Stimulated activated CD8-positive, alpha-beta memory T cell treated with anti-CD3 and anti-CD28 coated beads, Interleukin-12 subunit alpha, Interleukin-12 subunit beta, amount 100 ng/mL, for 1 hour (primary cell): ENCODE measurements around the gene CCDC170.
"Not testable (repeated sequence)": the region's sequence is repeated elsewhere in the genome, so short reads cannot be mapped to it uniquely, and the experiment has no call there.

Source experiments
- DNase-seq: peaks from one replicate; pipeline ENCODE4 v3.0.0-alpha.2; 2020; ENCODE audit warnings: low read depth

Gene CCDC170

DNA sequence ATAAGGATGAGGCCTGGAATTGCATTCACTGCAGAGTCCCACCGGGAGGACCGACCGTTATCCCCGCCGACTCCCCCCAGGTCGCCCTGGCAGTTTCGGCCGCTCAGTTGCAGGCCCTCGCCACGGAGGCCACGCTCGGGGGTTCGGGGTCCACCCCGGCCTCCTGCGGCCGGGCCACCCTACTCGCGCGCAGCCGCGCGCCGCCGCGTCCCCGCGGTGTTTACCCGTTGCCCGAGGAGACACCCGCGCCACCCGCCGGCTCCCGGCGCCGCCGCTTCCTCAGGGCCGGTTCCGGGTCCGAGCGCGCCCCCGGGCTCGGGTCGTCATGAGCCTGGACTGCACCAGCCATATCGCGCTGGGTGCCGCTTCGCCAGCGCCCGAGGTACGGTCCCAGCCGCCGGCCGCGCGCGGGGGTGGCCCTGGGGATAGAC, at the start of gene CCDC170:
Gene CCDC170 (plus strand): TSS at position 214 of the 431 bp plus-strand sequence. CDS start 112 bp downstream, at position 326.
- no peak for DNase-seq

GRCh38 chr6:151445482-151445881, 48.3 kb upstream of the CCDC170 start:
- no peak for DNase-seq

DNA sequence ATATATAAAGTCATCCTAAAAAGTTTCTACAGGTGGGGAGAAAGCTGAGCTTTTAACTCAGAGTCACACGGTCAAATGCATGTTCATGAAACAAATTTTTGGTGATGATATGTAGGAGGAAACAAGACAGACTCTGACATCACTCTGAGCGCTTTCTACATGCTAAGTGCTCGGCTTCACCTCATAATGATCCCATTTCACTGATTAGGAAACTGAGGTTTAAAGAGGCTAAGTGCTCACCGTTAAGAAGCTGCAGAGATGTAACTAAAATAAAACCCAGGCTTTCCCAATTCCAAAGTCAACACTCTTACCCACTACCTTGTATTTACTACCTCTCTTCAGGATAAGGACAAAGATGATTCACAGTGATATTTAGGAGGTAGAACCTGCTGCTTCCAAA, 46.6 kb upstream of the CCDC170 start:
- DNase-seq: no peak

- no peak for DNase-seq
Measured at GRCh38 chr6:151448623-151449022, 45.2 kb upstream of the CCDC170 start.

DNA sequence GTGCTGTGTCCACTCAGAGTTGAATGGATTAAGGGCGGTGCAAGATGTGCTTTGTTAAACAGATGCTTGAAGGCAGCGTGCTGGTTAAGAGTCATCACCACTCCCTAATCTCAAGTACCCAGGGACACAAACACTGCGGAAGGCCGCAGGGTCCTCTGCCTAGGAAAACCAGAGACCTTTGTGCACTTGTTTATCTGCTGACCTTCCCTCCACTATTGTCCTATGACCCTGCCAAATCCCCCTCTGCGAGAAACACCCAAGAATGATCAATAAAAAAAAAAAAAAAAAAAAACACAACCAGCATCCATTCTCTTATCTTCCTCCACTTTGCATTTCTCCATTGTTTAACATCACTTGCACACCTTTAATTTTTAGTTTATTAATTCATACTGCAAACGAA, 42.9 kb upstream of the CCDC170 start:
- DNase-seq: not testable (repeated sequence)

DNA sequence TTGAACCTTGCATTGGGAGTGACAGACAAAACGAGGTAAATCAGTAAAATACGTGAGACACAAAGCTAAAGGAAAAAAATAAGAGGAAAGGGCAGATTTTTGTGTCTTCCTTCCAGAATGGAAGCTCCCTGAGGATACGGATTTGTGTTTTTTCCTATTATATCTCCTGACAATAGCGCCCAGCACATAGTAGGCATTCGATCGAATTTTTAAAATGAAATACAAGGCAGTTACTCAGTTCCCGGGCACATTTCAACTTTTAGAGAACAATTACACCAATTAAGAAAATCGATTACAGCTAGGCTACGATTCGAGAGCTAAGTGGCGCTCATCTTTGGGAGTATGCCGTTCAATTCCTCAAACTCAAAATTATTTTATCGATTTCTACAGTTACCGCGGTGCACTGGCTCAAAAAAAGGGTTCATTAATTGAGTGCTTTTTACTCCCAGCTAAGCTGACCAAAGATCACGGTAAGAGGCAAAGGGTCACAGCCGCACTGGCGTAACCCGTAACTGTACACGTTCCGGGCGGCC, 42.3 kb upstream of the CCDC170 start:
- no peak for DNase-seq

DNA sequence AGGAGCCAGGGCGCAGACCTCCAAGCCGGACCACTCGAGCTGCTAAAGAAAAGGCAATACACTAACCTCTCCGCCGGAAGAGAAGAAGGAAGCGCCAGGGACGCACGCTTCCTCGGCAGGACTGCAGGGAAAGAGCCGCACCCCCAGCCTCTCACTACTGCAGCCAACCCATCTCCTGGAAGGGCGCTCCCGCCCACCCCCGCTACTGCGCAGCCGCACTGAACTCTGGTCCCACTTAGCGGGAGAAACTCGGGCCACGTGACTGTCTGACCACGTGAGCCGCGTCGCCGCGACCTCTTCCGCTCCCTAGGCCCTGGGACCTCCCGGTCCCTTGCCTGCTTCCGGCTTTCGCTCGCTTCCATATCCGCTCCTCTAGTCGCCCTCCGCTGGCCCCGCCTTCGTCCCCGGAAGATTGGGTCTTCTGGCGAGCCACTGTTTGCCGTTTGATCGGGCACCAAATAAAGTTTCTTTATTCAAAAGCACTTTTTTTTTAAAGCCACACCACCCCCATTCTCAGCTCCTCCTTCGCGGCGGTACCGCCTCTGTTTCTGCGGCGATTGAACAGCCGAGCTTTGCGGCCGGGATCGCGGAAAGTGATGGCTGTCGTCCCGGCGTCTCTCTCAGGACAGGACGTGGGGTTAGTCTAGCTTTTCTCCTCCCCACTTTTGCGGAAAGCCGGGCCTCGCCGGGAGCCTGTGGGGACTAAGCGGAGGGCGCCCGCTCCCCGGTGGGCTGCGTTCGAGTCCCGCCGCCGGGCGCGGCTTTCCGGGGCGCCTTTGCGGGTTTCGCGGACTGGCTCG, 41.7 kb upstream of the CCDC170 start, which contains the start of gene RMND1:
Gene RMND1 (minus strand): TSS at position 177 of the 800 bp plus-strand sequence. CDS start 6,315 bp downstream, outside the sequence.
- DNase-seq: peak; percentile 99

GRCh38 chr6:151452750-151453427, 40.9 kb upstream of the CCDC170 start:
- DNase-seq: no peak

DNA sequence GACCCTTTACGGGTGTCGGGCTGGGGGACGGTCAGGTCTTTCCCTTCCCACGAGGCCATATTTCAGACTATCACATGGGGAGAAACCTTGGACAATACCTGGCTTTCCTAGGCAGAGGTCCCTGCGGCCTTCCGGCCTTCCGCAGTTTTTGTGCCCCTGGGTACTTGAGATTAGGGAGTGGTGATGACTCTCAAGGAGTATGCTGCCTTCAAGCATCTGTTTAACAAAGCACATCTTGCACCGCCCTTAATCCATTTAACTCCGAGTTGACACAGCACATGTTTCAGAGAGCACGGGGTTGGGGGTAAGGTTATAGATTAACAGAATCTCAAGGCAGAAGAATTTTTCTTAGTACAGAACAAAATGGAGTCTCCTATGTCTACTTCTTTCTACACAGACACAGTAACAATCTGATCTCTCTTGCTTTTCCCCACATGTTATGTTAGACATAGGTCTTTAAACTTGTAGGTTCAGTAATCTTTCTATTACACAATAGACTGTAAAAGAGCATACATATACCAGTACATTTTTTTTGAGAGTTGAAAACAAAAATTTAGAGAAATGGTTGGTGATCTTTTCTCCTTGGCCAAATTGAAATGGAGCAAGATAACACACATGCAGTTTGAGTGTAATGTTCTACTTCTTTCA, 37.9 kb upstream of the CCDC170 start:
- not testable (repeated sequence) for DNase-seq

DNA sequence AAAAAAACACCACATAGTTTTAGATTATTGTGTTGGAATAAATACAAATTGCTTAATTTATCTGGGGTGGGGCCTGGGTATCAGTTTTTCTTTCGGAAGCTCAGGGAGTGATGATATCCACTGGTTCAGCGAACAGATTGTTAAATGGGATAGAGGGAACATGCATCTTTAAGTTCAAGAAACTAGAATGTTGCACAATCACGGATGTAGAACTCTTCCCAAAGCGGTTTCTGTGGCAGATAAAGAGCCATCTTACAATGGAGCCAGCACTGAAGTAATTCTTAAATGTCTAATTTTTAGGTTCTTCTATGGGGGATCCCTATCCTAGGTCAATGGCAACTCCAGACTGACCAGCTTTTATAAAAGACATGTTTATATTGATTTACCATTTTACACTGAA, 32.1 kb upstream of the CCDC170 start:
- DNase-seq: no peak

DNA sequence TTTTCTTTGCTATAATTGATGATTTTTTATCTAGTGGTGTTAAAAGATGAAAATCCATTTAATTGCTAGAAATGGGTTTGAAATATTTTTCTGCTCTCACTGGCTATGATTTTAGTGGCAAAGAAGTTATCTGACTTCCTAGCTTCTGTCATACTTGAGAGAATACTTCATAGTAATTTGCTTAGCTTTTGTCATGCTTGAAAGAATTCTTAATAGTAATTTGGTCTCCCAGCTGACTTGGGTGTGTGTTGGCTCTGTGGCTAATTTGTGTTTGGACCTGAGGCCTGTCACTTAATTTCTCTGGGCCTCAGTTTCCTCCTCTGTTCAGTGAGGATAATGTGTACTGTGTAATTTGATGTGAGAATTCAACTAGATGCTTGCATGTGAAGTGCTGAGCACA, 29.1 kb upstream of the CCDC170 start:
- DNase-seq: no peak

DNA sequence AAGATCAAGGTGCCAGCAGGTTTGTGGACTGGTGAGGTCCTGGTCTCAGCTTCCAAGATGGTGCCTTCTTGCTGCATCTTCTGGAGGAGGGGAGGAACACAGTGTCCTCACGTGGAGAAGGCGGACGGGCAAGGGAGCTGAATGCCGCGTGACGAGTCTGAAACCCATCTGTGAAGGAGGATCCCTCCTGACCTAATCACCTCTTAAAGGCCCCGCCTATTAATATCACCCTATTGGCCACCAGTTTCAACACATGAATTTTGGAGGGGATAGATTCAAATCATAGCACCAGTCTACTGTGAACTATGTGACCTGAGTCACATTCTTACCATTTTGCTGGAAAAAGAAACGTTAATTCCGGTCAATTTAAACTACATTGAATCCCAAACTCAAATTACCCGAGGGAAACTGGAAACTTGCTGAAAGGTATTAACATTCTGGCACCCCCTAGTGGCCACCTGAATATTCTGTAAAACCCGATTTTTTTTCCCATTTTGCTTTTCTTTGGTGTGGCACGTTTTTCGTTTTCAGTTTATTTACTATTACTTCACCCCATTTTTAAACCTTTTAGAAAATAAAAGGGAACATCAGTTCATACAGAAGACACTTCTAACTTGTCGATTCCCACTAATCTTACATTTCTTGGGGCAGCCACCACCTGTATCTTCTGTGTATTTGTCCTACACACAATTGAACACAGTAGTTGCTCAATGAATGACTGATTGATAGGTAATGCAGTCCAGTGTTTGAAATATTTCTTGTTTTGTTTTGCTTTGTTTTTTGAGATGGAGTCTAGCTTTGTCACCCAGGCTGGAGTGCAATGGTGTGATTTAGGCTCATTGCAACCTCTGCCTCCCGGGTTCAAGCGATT, 17.9 kb upstream of the CCDC170 start:
- peak; percentile 38 for DNase-seq

DNA sequence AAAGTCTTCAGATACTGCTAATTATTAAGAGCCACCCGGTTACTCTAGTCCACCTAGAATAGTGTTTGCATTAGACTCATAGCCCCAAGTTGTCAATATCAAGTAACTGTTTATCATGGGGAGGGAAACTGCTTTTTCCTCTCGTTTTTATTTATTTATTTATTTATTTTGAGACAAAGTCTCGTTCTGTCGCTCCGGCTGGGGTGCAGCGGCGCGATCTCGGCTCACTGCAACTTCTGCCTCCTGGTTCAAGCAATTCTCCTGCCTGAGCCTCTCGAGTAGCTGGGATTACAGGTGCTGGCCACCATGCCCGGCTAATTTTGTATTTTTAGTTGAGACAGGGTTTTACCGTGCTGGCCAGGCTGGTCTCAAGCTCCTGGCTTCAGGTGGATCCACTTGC, 16.1 kb upstream of the CCDC170 start:
- no peak for DNase-seq

DNA sequence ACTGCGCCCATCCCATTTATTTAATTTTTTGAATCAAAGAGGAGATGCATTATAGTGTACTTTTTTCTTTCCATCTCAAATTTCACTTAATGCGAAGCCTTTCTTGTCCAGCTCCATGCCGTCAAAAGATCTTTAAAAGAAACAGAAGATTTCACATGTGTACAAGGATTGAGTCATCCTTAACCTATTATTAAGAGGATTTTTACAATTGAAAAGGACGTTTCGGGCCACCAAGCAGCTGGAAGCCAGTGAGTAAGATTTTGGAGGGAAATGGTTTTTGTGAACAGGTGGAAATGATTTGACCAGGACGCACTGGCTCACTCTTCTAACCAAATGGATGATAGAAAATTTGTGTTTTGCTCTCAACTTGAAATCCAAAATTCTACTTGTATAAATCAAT, 15.1 kb upstream of the CCDC170 start:
- DNase-seq: no peak

DNA sequence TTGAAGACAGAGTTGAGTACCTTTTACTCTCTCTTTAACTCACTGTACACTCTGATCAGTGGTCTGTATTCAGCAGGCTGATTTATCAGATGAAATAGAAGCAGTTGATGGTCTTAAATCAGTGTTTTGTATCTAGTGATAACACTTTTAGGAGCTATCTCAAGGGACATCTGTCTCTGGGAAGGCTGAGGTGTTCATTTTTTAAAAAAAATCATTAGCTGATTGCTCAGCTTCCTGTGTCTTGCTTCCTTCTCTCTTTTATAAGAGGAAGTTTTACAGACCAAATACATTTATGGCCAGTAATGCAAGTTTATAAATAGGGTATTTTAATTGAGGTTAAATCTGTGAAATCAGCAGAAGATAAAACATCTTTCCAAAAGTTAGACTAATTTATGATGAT, 12.0 kb upstream of the CCDC170 start:
- DNase-seq: no peak

DNA sequence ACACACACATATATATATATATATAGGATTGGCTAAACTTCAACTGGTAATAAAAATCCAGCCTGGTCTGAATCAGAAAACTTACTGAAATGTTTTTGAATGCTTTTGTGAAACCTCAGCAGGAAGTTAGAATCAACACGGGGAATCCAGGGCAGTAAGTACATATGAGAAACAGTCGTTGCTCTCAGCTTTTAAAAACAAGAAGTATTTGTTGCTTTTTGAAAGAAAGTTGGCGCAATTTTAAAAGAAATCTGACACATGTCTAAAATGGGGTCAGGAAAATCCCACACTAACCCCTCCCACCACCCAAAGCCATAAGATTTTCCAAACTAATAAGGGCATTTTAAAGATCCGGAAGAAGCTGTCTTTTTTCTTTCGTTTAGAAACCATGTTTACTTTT, 11.5 kb upstream of the CCDC170 start:
- no peak for DNase-seq

GRCh38 chr6:151483994-151484393, 9.8 kb upstream of the CCDC170 start:
- no peak for DNase-seq

- DNase-seq: no peak
Measured at GRCh38 chr6:151488226-151488625, 5.6 kb upstream of the CCDC170 start.

DNA sequence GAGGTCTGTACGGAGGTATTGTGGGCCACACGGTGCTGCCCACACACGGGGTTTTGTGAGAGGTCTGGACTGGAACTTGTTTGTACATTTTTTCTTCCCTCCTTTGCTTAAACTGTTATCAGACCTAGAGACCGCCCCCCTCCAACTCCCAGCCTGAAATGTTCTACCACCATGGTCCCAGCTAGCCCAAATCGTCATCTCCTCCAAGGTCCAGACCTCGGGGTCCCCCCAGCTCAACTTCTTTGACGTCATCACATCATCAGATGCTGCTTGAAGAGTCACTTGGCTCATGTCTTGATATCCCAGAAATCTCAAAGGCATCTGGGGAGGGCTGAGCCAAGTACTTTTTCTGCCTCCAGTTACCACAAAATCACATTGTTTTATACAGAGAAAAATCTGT, 2.8 kb upstream of the CCDC170 start:
- no peak for DNase-seq

DNA sequence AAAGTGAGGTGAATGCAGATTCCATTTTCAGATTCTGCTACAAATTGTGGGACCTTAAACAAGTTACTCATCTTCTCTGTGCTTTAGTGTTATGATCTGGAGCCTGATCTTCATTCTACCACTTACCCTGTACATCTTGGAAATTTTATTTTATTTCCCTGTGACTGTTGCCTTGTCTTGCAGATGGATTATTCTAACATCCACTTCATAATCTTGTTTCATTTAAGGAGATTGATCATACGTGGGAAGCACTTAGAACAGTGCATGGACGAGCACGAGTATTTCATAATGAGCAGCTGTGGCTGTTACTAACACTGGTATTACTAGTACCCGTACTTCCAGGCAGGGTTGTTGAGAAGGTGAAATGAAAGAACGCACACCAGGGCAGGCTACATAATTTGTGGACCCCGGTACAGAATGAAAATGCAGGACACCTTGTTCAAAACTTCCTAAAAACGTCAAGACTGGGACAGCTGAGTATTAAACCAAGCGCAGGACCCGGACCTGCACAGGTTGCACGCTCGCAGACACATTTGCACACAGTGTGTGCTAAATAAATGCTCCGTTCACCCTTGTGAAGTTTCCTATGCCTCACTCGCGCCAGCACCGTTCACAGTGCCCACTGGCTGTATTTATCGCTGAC, 535 bp upstream of the CCDC170 start:
- no peak for DNase-seq
